Stimulated activated naive B cell treated with anti-CD40 and anti-IgM and Interleukin-4, amounts not matched to agents 10 μg/mL and 1 μg/mL and 100 μg/mL, for 72 hours (primary cell): ENCODE measurements around the gene BRINP2.

Experiments used
- ATAC-seq, 2 donors: fragments of 150-1000 bp; cut with Tn5 transposase; replicated peaks; 2 replicates each; pipeline ENCODE4 v1.10.0; 2021; ENCODE audit warnings: moderate library complexity in 1 of 2
- DNase-seq: peaks from one replicate; pipeline ENCODE4 v3.0.0; 2021
- H3K27ac Mint-ChIP-seq: one replicate; pipeline ENCODE4 v1.8.0; 2022; ENCODE audit warnings: mild to moderate bottlenecking, mixed read lengths
- H3K27me3 Mint-ChIP-seq, 2 donors: one replicate each; pipeline ENCODE4 v1.8.0; 2022; ENCODE audit warnings: mixed read lengths in 2 of 2
- H3K36me3 Mint-ChIP-seq, 2 donors: one replicate each; pipeline ENCODE4 v1.8.0; 2022; ENCODE audit warnings: mixed read lengths in 2 of 2, mild to moderate bottlenecking in 1 of 2
- H3K4me1 Mint-ChIP-seq, 2 donors: one replicate each; pipeline ENCODE4 v1.8.0; 2022; ENCODE audit warnings: mixed read lengths in 2 of 2, mild to moderate bottlenecking in 1 of 2
- H3K4me3 Mint-ChIP-seq, 2 donors: one replicate each; pipeline ENCODE4 v1.8.0; 2022; ENCODE audit warnings: mild to moderate bottlenecking in 2 of 2, mixed read lengths in 2 of 2, moderate library complexity in 1 of 2
- H3K9me3 Mint-ChIP-seq, 2 donors: one replicate each; pipeline ENCODE4 v1.8.0; 2022; ENCODE audit warnings: mixed read lengths in 2 of 2, mild to moderate bottlenecking in 1 of 2

BRINP2 gene

DNA sequence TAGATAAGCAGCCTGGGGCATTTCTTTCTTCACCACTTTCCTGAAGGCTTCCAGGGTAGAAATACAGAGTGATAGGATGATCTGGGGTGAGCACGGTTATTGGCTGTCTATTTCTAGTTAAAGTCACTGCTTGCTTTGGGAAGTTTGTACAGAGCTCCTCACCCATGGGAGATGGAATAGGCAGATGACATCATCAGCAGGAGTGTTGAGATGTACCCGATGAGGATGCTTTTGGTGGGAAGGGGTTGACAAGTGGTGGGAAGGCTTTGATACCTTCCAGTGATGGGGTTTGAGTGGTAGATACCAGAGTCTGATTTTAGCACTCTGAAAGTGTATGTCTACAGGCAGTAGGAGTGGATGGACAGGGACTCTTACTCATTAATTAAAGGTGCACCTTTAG is 112.6 kb downstream of the BRINP2 start:
- no peaks in the 10 kb centered on the region for H3K36me3 Mint-ChIP-seq
- H3K4me3 Mint-ChIP-seq, result no peak overlapping the region
- H3K27ac Mint-ChIP-seq, result no peak overlapping the region
- H3K27me3 Mint-ChIP-seq, result no peaks in the 10 kb centered on the region
- H3K9me3 Mint-ChIP-seq, result no peaks in the 10 kb centered on the region
- ATAC-seq (no peak), DNase-seq (no peak)
- H3K4me1 Mint-ChIP-seq, result no peaks in the 10 kb centered on the region

DNA sequence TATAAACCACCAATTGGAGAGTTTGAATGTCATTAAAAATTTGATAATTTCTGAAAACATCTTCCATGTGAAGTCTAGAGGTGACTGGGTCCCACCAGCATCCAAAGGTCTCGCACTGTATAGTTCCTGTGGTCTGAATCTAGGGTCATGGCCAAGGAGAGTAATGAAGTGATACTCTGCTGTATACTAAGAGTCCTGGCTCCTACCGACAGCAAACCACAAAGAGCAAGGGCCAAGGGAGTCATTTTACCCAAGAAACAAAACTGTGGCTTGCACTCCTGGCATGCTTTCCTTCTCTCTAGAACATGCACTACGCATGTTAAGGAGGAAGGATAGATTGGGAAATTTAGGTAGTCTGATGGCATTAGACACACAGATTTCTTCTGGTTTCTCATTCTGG is 115.6 kb downstream of the BRINP2 start:
- DNase-seq (no peak), ATAC-seq (no peak)
- Mint-ChIP-seq H3K27me3 (no peaks in the 10 kb centered on the region), H3K36me3 (no peaks in the 10 kb centered on the region), H3K9me3 (no peaks in the 10 kb centered on the region), H3K4me1 (no peaks in the 10 kb centered on the region), H3K4me3 (no peak overlapping the region), H3K27ac (no peak overlapping the region)

DNA sequence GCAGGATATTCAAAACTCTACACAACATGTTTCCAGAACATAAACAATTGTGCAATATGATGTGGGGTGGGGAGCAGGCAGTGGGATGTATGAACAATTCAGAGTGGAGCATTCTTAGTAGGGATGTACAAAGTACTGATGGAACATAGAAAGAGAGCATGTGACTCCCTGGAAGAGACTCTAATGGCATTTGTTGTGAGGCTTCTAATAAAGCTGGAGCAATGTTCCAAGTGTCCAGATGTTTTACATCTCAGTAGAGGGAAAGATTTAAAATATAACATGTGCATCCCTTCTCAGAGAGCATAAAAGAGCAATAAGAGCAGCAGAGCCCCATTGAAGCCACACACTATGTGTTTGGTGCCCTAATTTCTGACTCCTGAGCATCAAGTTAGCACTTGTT is 116.5 kb downstream of the BRINP2 start:
- H3K4me3 Mint-ChIP-seq, result no peak overlapping the region
- ATAC-seq (no peak), DNase-seq (no peak)
- no peaks in the 10 kb centered on the region for H3K27me3 Mint-ChIP-seq
- no peak overlapping the region for H3K27ac Mint-ChIP-seq
- no peaks in the 10 kb centered on the region for H3K36me3 Mint-ChIP-seq
- no peaks in the 10 kb centered on the region for H3K4me1 Mint-ChIP-seq
- no peaks in the 10 kb centered on the region for H3K9me3 Mint-ChIP-seq

DNA sequence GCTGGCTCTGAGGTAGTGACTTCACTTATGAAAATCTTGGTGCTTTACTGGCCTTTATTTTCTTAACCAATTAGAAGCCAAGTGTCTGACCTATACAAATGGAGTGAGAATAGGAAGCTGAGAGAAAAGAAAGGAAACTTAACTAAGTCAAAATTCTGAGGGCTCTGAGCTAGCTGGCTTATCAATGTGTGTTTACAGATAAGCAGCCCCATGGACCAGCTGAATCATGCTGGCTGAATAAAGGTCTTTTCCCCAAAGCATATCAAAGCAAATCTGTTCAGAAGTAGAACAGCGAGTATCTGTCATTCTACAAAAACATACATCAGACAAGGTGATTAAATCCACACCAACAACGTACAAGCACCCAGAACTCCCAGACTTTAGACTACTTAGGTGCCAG is 117.2 kb downstream of the BRINP2 start:
- H3K36me3 Mint-ChIP-seq, result no peaks in the 10 kb centered on the region
- DNase-seq (no peak), ATAC-seq (no peak)
- H3K27me3 Mint-ChIP-seq, result no peaks in the 10 kb centered on the region
- no peaks in the 10 kb centered on the region for H3K4me1 Mint-ChIP-seq
- no peak overlapping the region for H3K4me3 Mint-ChIP-seq
- no peak overlapping the region for H3K27ac Mint-ChIP-seq
- H3K9me3 Mint-ChIP-seq, result no peaks in the 10 kb centered on the region

DNA sequence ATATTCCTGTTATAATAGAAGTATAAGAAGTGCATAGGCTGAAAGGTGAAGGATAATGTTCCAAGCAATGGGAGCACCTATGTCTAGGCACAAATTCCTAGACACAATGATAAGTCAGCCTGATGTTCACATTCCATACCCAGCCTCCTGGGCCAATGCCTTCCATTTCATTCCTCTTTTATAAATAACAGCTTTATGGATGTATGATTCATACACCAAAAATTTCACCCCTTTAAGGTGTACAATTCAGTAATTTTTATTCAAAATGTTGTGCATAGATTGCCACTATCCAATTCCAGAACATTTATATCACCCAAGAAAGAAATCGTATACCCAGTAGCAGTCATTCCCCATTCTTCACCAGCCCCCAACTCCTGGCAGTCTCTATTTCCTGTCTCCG is 118.8 kb downstream of the BRINP2 start:
- ATAC-seq, result no peak

DNA sequence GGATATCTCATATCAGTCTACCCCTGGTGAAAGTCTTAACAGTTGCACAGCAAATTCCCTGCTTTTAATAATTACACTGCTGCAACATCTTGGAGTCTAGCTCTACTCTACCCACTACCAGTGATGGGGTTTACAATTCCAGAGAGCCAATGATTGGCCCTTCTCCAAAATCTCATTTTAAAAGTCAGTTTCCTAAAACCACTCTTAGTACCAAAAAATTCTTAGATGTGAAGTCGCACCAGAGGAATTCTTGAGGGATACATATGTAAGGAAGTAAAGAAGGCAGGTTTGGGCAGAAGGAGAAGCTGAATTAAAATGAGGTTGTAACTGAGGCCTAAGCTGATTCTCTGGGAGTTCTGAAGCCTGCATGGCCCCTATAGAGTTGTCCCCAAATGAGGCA is 129.7 kb downstream of the BRINP2 start:
- no peak for DNase-seq
- Mint-ChIP-seq H3K4me1 (no peaks in the 10 kb centered on the region), H3K36me3 (no peaks in the 10 kb centered on the region), H3K9me3 (no peaks in the 10 kb centered on the region), H3K4me3 (no peak overlapping the region), H3K27ac (no peak overlapping the region), H3K27me3 (peaks cover 0 to 1% of the 10 kb centered on the region in 2 donors)
- no peak for ATAC-seq

More for the DNA sequence above, 118.8 kb downstream of the BRINP2 start:
- Mint-ChIP-seq H3K4me1 (no peaks in the 10 kb centered on the region), H3K27ac (no peak overlapping the region), H3K27me3 (no peaks in the 10 kb centered on the region), H3K9me3 (no peaks in the 10 kb centered on the region), H3K36me3 (no peaks in the 10 kb centered on the region), H3K4me3 (no peak overlapping the region)
- no peak for DNase-seq

DNA sequence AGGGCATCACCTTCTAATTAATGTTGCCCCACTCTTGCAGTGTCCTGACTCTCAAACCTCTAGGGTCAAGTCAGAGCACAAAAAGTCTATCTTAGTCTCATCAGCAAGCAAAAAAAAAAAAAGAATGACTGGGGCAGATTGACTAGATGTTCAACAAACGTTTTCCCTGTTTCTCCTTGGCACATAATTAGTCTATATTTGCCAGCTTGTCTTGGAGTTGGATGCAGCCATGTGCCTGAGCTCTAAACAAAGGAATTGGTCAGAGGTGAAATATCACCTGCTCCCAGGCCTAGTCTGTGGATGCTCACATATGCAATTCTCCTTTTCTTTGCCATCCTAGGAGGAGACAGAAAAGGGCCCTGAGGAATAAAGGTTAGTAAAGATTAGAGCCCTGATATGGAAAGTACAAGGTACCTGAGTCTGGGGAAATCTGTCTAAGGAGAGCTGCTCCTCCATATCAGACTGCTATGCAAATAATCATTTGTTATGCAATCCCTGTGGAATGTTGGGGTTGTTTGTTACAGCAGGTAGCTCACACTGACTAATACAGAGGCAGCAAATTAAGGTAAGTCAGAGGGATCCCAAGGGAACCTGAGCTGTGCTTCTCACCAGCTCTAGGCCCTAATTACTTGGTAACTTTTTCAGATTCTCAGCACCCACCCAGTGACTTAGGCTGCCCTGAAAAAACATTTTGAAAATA is 130.8 kb downstream of the BRINP2 start:
- no peak overlapping the region for H3K27ac Mint-ChIP-seq
- H3K4me3 Mint-ChIP-seq, result no peak overlapping the region
- DNase-seq (no peak), ATAC-seq (no peak)
- no peaks in the 10 kb centered on the region for H3K9me3 Mint-ChIP-seq
- H3K36me3 Mint-ChIP-seq, result no peaks in the 10 kb centered on the region
- peaks cover under 1 to 10% of the 10 kb centered on the region in 2 donors for H3K27me3 Mint-ChIP-seq
- no peaks in the 10 kb centered on the region for H3K4me1 Mint-ChIP-seq

DNA sequence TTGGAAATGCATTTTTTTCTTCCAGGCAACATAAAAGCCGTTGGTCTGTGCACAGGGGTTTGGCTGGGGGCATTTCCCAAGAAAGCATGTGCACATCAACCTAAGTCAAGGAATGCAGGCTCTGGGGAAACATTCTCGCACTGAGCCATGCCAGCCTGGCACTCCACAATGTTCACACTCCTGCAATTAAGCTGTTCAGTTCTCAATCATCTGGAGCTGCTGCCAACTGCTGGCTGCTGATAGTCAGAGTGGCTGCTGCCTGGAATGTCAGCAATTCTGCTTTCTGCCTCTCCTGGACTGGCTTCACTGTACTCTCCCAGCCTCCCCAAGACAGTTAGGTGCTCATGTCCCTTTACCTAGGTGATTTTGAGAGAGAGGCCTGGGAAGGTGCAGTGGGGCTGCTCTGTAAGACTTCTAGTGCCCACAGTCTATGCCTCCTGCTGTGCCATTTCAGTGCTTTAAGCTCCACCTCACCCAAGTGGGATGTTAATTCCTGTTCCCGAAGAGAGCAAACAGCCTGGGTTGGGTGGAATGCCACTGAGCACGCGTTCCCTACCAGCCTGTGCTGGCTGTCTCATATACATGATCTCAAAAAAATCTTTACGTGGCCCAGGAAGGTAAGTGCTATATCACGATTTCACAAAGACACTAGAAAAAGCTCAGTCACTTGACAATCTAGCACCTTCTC is 131.7 kb downstream of the BRINP2 start:
- no peak for ATAC-seq
- Mint-ChIP-seq H3K27ac (no peak overlapping the region), H3K27me3 (peaks cover 5 to 10% of the 10 kb centered on the region in 2 donors), H3K36me3 (no peaks in the 10 kb centered on the region), H3K4me1 (no peaks in the 10 kb centered on the region), H3K9me3 (no peaks in the 10 kb centered on the region), H3K4me3 (no peak overlapping the region)
- no peak for DNase-seq

DNA sequence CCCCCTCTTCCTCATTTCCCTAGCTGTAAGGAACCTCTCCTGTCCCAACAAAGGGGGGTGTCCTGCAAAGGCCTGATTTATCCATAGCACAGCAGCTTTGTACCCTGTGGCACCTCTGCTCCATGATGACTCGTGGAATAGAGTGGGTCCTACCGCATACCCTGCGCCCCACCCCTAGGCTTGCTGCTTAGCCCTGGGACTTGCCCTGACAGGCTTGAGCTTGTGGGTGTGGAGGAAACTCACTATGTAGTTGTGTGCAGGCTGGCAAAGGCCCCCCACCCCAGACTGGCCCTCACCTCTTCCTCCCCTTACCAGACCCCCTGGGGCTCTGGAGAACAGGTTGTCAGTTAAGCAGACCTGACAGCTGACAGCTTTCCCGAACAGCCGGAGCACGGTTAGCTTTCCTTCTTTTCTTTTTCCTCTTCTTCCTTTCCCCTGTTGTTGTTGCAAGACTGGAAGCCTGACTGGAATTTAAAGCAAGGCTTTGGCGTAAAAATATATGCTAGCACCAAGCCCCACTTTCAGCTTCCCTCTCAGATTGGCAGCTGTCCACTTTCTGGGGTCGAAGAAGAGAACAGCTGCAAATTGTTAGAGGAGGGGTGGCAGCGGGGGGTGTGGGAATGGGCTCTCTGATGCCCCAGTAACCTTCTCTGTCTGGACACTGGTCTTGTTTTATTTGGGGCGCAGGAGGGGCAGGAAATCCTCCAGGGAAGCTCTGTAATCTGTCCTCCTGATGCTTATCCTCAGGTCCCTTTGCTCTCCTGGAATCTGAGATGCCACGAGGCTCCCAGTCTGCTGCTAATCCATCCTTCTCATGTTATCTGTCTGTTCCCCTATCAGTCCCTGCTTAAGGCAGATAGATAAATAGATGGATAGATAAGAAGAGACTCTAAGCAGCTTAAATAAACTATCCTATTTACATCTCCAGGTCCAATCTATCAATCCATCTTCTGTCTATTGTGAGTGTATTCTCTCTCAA is 134.6 kb downstream of the BRINP2 start:
- no peak overlapping the region for H3K27ac Mint-ChIP-seq
- H3K4me3 Mint-ChIP-seq, result no peak overlapping the region
- no peaks in the 10 kb centered on the region for H3K36me3 Mint-ChIP-seq
- no peaks in the 10 kb centered on the region for H3K9me3 Mint-ChIP-seq
- ATAC-seq, result no peak
- H3K4me1 Mint-ChIP-seq, result no peaks in the 10 kb centered on the region
- no peak for DNase-seq
- H3K27me3 Mint-ChIP-seq, result peaks cover 5 to 10% of the 10 kb centered on the region in 2 donors

DNA sequence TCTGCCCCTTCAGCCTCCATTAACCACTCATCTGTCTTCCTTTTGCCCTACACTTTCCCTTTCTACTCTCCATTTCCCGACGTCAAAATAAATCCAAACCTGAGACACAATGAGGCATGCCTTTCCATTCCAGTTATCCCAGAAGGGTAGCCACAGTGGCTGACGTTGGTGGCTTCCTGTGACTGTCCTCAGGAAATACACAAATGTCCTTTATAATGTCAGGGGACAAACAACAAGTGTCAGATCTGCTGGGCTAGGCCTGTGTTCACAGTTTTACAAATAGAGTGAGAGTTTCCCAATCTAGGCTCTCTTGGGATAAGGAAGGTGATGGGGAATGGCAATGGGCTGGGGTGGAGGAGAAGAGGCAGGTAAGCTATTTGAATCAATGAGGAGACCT is 135.3 kb downstream of the BRINP2 start:
- ATAC-seq (no peak), DNase-seq (no peak)
- no peaks in the 10 kb centered on the region for H3K9me3 Mint-ChIP-seq
- H3K4me1 Mint-ChIP-seq, result no peaks in the 10 kb centered on the region
- no peak overlapping the region for H3K4me3 Mint-ChIP-seq
- H3K36me3 Mint-ChIP-seq, result no peaks in the 10 kb centered on the region
- H3K27ac Mint-ChIP-seq, result no peak overlapping the region
- H3K27me3 Mint-ChIP-seq, result peaks cover 5 to 12% of the 10 kb centered on the region in 2 donors

DNA sequence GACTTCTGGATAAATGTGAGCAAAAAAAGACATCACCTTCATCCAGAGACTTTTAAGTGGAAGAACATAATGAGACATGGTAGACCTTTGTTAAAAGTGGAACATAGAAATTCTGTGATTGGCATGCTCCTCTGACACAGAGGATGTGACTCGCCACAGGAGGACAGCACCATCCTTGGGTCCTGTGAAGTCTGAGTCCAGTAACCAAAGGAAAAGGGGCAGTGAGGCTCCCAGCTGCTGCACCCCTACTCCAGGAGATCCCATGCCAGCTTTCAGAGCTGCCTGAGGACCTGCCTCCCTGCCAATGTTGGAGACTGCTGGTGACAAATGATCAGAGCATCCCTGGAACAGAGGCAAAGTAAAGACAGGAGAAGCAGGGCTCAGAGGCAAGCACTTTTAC is 136.2 kb downstream of the BRINP2 start:
- Mint-ChIP-seq H3K27me3 (peaks cover 5 to 14% of the 10 kb centered on the region in 2 donors), H3K36me3 (no peaks in the 10 kb centered on the region), H3K4me3 (no peak overlapping the region), H3K27ac (no peak overlapping the region), H3K4me1 (no peaks in the 10 kb centered on the region), H3K9me3 (no peaks in the 10 kb centered on the region)
- ATAC-seq (no peak), DNase-seq (no peak)

DNA sequence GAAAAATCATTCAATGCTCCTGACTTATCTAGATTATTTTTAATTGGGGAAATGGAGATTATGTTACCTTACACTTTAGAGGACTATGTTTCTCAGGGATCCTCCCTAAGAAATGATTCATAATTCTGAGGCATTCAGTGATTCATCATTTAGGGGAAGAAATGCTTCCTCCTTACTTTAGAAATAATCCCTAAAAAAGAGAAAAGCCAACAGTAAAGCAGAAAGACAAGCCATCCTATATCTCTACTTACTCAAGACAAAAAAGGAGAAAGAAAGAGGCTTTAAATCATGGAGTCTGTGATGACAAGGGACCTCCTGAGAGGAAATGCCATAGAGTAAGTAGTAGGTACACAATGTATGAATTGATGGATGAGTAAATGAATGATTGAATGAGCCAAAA is 137.0 kb downstream of the BRINP2 start:
- H3K27me3 Mint-ChIP-seq, result peaks cover 5 to 14% of the 10 kb centered on the region in 2 donors
- DNase-seq, result no peak
- no peak for ATAC-seq
- H3K4me3 Mint-ChIP-seq, result no peak overlapping the region
- no peaks in the 10 kb centered on the region for H3K36me3 Mint-ChIP-seq
- H3K9me3 Mint-ChIP-seq, result no peaks in the 10 kb centered on the region
- H3K27ac Mint-ChIP-seq, result no peak overlapping the region
- H3K4me1 Mint-ChIP-seq, result no peaks in the 10 kb centered on the region

DNA sequence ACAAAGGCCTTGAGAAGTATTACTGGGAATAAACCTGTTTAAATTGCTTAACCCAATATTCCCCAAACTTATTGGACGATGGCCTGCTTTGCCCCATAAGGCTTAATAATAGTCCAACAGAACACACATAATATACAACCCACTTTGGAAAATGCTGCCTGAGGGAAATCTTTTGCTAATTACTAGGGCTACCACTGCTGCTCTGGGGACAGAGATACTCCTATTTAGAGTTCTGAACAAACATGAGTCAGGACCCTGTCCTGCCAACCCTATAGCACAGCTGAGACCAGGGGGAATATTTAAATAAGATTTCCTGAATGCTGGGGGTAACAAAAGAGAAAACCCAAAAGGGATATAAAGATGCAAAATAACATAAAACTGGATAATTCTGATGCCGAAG is 139.1 kb downstream of the BRINP2 start:
- H3K4me1 Mint-ChIP-seq, result no peaks in the 10 kb centered on the region
- H3K27me3 Mint-ChIP-seq, result peaks cover 5 to 14% of the 10 kb centered on the region in 2 donors
- ATAC-seq, result no peak

DNA sequence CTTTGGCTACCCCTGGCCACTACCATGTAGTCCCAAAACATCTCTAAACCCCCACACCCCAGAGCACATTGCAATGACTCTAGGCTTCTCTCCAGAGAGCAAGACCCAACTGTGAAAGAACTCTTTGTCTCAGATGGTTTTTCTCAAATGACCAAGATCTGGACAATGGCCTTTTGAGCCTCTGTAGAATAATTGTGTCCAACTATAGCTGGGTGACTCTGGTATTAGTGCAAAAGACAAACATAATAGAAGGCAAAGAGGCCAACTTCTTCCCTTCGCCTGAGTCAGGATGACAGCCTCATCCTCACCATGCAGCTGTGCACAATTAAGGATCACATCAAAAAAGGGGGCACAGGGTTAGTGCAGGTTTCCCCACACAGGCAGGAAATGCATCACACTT is 139.6 kb downstream of the BRINP2 start:
- Mint-ChIP-seq H3K27me3 (peaks cover 5 to 14% of the 10 kb centered on the region in 2 donors), H3K4me3 (no peak overlapping the region), H3K9me3 (peaks cover 0 to 3% of the 10 kb centered on the region in 2 donors)

More for the DNA sequence above, 139.1 kb downstream of the BRINP2 start:
- Mint-ChIP-seq H3K9me3 (peaks cover 0 to 1% of the 10 kb centered on the region in 2 donors), H3K27ac (no peak overlapping the region), H3K4me3 (no peak overlapping the region), H3K36me3 (no peaks in the 10 kb centered on the region)
- DNase-seq, result no peak

More for the DNA sequence above, 139.6 kb downstream of the BRINP2 start:
- Mint-ChIP-seq H3K36me3 (no peaks in the 10 kb centered on the region), H3K4me1 (no peaks in the 10 kb centered on the region), H3K27ac (no peak overlapping the region)
- ATAC-seq (no peak), DNase-seq (no peak)
